Anterior cingulate cortex (tissue), 58 donors: ENCODE data around the gene PRRC2B.
"Not testable (repeated sequence)": the region's sequence is repeated elsewhere in the genome, so short reads cannot be mapped to it uniquely, and the experiment has no call there.

Experiments
- DNase-seq, 58 donors: peaks; one replicate each; lab custom pipeline; 2025; lab: John Stamatoyannopoulos, UW

The PRRC2B gene

GRCh38 chr9:131432050-131432449 lies 38.2 kb downstream of the PRRC2B start:
- no peak for DNase-seq

- DNase-seq = no peak
Measured at GRCh38 chr9:131432597-131433301, 38.9 kb downstream of the PRRC2B start.

DNA sequence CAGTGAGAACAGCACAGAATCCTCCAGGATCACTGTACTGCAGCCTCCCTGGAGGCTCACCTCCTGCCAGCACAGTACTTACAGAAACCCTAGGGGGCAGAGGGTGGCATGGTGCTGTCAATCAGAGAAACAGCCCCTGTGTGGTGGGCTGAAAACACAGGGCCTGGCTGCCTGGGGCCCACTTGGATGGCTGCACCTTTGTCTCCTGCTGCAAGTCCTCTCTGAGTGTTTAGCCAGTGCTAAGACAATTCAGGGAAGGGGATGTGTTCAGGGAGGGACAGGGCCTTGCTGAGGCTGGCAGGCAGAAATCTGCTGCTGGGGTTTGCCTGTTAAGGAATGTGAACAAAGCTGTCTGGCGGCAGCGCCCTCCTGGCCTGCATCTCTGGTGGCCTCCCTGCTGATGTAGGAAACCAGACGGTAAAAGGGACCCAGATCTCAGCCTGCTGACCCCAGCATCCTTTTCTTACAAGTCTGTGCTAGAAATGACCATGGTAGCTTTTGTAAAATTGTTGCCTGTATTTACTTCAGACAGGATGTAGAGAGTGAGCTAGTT lies 39.5 kb downstream of the PRRC2B start:
- DNase-seq = no peak

DNA sequence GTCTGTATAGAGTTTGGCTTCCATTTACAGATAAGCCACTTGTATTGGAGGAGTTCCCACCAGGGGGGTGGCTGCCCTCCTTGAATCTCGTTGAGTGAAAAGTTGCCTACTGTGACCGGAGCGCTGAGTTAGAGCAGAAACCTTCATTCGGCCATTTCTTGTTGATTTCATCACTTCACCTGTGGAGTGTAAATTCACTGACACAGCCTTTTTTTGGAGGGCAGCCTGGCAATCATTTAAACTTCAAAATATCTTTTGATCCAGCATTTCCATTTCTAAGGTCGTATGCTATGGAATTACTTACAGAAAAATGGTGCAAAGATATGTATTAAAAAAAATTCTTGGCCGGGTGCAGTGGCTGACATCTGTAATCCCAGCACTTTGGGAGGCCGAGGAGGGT lies 40.8 kb downstream of the PRRC2B start:
- DNase-seq = no peak

DNA sequence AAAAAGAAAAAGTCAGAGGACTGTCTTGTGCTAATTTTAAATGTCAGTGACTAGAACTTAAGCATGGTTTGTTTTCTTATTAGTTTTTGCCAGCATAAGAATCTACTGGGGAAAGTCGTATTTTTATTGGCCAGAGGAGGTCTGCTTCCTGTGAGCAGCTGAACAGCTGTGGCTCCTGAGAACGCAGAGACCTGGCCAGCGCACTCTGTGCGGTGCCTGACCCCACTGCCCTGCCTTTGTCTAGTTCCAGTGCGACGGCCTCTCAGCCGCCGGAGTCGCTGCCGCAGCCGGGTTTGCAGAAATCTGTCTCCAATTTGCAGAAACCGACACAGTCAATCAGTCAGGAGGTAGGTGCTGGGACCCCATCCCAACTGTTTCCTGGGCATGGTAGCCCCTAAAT lies 42.5 kb downstream of the PRRC2B start:
- no peak for DNase-seq

DNA sequence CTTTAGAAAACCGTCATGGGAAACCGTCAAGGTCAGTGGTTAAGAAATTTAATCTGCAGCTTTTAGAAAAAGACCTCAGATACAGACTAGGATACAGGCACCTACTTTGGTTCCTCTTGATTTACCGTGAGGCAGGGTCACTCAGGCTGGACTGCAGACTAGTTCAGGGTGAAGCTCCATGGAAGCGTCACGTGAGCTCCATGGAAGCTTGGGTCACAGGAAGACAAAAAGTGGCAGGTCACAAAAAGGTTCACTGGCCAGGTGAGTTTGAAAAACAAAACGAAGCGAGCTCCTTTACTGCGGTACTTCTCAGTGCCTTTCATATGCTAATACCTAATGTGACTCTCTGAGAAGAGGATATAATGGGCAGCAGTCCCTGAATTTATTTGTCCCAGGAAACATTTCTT lies 43.0 kb downstream of the PRRC2B start:
- no peak for DNase-seq

- no peak for DNase-seq
Measured at GRCh38 chr9:131438190-131438589, 44.3 kb downstream of the PRRC2B start.

- DNase-seq = no peak
Measured at GRCh38 chr9:131439224-131439623, 45.3 kb downstream of the PRRC2B start.

- DNase-seq = no peak
Measured at GRCh38 chr9:131441441-131441840, 47.6 kb downstream of the PRRC2B start.

- DNase-seq = no peak
Measured at GRCh38 chr9:131442351-131442750, 48.5 kb downstream of the PRRC2B start.

DNA sequence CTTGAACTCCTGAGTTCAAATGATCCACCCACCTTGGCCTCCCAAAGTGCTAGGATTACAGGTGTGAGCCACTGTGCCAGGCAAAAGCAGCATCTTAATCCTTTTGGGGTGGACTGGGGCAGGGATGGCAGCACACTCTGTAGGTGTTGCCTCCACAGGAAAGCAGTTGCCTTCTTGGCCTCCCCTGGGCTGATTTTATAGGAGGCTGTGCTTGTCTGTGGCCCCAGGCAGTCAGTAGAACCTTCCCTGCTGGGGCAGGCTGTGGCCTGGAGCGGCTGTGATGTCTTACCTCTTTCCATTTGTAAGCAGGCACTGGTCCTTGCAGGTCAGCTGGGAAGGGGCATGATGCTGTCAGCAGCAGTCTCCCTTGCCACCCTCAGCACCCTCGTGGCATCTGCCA lies 49.8 kb downstream of the PRRC2B start:
- no peak for DNase-seq

GRCh38 chr9:131446276-131446675 lies 52.4 kb downstream of the PRRC2B start:
- no peak for DNase-seq

DNA sequence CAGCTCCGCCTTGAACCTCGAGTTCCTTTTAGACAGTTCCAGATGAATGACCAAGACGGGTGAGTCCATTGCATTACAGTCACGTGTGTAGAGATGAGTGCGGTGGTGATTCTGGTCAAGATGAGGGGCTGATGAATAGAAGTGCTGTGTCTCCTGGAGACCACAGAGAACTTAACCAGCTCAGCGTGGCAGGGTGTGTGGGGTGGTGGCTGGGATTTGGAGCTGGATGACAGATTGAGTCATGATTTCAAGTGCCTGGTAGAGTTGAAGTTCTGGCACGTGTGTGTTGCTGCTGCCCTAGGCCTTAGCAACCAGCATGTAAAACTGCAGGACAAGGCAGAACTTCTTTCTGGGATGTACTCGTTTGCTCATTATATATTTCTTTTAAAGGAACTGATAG lies 53.3 kb downstream of the PRRC2B start:
- peak in 5 of 58 donors; percentile 10 to 32 (median 16) for DNase-seq

DNA sequence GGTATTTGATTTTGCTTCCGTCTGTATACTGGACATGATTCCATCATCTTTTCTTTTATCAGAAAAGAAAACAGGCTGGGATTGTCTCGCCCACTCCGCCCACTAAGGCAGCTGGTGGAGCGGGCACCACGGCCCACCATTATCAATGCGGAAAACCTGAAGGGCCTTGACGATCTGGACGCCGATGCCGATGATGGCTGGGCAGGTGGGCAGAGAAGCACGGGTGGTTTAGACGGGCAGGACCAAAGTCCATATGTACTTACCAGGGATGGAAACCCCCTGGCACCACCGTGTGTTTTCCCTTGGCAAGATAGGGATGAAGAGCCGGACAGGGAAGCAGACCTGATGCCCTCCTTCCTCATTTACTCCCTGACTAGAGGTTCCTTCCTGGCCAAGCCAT lies 53.7 kb downstream of the PRRC2B start:
- no peak for DNase-seq

DNA sequence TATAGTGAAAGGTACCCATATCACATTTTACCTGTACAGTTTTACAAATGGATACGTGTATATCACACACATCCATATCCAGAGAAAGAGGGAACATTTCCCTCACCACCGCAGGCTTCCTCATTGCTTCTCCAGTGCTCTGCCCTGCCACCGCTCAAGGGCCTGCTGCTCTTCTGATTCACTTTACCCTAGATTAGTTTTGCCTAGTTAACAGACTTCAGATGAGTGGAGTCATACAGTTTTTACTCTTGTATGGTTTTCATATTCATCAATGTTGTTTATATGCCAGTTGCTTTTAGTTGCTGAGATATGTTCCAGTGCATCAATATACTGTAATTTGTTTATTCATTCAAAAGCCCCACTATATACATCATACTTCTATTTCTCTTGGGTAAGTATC lies 54.9 kb downstream of the PRRC2B start:
- no peak for DNase-seq

- DNase-seq = no peak
Measured at GRCh38 chr9:131449276-131449675, 55.4 kb downstream of the PRRC2B start.

DNA sequence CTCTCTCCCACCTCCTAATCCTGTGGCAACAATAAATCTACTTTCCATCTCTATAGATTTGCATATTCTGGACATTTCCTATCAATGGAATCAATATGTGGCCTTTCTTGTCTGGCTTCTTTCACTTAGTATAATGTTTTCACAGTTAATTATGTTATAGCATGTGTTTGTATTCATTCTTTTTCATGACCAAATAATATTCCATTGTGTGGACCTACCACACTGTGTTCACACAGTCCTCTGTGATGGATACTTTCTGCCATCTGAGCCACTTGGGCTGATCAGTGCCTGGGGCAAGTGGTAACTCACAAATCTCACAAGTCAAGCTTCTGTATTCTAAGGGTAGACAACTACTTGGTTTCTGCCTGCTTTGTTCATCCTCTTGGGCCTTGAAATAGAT lies 60.1 kb downstream of the PRRC2B start:
- no peak for DNase-seq

DNA sequence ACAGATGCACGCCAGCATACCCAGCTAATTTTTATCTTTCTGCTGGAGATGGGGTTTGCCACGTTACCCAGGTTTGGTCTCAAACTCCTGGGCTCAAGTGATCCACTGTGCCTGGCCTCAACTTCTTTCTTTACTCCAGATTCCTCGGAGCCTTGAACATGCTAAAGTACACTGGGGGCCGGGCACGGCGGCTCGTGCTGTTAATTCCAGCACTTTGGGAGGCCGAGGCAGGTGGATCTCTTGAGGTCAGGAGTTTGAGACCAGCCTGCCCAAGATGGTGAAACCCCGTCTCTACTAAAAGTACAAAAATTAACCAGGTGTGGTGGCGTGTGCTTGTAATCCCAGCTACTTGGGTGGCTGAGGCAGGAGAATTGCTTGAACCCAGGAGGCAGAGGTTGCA lies 61.8 kb downstream of the PRRC2B start:
- DNase-seq = not testable (repeated sequence)

DNA sequence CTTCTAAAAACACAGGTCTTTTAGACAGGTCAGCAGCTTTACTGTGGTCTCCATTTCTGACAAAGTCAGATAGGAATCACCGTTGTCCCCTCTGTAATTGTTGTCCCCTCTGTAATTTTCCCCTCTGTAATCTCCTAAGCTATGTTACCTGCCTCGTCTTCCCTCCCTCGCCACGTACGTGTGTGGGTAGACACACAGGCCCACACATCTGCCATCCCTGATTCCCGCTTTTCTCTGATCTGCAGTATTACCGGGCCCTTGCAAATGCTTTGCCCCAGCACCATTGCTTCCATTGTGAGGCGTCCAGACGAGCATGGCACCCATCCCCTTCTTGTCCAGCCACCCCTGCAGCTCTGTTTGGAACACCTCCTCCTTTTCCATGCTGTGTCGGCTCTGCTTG lies 63.9 kb downstream of the PRRC2B start:
- no peak for DNase-seq

GRCh38 chr9:131459056-131459455 lies 65.2 kb downstream of the PRRC2B start:
- DNase-seq = no peak

GRCh38 chr9:131461166-131461565 lies 67.3 kb downstream of the PRRC2B start:
- DNase-seq = no peak

- no peak for DNase-seq
Measured at GRCh38 chr9:131464354-131465000, 70.6 kb downstream of the PRRC2B start.
